ENCODE results near the gene KCNMA1. TPM values are rescaled to one million over a fixed set of nuclear protein-coding genes. Genes with fewer than 3 reads are reported as not detected.
"Not testable (repeated sequence)": the region's sequence is repeated elsewhere in the genome, so short reads cannot be mapped to it uniquely, and the experiment has no call there.

Gene KCNMA1
- total RNA-seq, 1 donor from 2014 or later = 20.6 TPM

DNA sequence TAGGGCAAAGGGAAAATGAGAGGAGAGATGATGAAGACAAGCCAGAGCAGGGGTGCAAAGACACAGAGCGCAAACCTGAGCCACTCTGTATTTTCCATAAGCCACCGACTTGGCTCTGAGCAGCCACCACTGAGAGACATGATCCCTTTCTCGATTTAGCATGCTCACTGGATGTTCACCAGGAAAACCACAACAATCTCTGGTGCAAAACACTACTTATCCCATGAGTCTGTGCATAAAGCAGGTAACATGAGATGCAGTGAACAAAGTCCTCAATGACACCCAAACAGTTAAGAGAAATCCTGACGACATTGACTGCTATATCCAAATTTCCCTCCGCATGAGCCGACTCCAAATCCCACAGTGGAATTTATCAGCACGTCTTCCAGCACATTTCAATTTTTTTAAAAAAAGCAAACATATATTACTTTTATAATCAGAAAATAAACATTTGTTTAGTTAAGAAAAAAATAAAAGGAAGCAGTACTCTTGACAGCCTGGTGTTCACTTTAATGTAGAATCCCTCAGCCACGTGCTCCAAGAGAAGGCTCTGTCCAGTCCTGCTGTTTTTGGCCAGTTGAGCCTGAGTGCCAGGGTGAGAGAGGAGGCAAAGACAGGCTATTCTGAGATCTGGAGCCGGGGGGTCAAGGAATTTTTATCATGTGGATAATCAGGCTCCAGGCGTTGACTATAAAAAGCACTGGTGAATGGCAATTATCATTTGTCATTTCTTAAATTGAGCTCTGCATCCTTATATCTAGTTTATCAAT is 238.4 kb downstream of the KCNMA1 start:
- DNase-seq (ENCODE audit: low spot score) = no peak

DNA sequence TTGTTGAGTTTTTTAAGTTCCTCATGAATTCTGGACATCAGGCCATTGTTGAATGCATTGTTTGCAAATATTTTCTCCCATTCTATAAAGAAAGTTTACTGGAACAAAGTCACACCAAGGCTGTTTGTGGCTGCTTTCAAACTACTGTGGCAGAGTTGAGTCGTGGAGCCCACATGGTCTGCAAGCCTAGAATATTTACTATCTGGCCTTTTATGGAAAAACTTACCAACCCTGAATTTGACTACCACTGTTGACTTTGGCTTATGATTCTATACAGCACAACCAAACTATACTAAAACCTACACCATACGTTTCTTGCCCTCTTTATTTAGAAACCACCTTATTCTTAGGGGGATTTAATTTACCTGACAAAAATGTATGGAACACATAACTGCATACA is 239.1 kb downstream of the KCNMA1 start:
- DNase-seq (ENCODE audit: low spot score) = no peak

DNA sequence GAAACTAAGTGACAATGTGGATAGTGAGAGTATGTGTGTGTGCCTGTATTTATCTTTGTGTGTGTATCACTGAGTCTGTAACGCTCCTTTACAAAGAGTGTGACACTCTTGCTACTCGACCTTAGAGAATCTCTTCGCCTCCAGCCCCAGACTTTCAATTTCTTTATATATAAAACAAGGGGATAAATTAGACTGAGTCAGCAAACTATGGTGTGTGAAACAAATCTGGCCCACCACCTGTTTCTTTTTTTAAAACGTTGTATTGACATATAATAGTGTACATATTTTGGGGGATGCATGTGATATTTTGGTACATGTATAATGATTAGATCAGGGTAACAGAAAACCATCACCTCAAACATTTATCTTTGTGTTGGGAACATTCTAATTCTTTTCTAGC is 240.5 kb downstream of the KCNMA1 start:
- DNase-seq (ENCODE audit: low spot score) = no peak

DNA sequence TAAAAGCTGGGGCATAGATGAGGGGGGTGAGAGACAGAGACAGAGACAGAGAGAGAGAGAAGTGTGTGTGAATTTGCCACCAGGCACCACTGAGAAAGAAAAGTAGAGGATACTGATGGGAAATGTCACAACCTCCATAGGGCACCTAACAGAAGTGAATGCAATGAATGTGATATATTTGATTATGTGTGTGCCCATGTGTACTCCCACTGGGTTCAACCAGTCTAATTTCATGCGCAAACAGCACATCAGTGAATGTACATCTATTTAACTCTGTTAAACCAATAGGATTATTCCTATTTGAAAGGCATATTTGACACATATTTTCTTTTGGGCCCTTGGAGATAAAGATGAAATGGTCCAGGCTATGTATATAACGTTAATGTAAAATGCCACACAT is 241.3 kb downstream of the KCNMA1 start:
- DNase-seq (ENCODE audit: low spot score) = no peak

DNA sequence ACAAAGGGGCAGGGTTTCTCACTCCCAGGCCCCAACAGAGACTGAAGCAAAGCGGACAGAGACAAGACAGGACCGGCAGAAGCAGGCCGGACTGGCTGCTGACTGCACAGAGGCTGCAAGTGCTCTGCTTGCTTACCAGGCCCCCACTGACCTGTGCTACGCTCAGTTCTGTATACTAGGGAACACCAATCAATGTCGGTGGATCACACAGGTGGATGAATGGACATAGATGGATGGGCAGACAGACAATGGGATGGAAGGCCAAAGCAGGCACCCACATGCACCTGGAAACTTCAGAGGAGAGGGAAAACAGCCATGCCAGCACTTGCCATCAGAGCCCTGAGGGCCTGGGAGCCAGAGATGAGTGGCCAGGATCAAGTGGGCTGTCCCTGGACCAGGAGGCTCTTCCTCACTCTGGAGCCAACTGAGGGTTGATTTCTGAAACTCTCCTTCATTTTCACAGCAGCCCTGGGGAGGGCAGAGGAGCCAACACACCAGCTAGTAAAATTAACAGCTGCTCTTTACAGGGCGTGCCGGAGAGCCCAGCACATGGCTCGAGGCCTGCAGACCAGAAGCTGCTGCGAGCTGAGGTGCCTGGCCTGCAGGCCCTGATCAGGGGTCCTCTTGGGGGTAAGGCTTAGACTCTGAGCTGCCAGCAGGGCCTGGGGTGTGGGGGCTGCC is 243.6 kb downstream of the KCNMA1 start:
- DNase-seq (ENCODE audit: low spot score) = no peak

DNA sequence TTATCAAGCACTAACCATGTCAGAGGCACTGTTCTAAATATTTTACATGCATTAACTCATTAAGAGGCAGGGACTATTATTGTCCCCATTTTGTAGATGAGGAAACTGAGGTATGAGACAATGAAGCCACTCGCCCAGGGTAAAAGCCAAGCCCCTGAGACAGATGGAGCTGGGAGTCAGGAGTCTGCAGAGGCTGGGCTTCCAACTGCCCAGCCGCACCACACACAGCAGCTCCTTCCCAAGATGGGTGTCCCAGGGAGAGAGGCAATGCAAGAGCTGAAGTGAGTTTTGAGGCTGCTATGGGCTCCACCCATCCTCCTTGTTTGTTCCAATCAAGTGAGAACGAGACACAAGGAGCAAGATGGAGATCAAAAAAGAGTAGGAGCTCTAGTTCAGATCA is 244.2 kb downstream of the KCNMA1 start:
- no peak for DNase-seq (ENCODE audit: low spot score)

DNA sequence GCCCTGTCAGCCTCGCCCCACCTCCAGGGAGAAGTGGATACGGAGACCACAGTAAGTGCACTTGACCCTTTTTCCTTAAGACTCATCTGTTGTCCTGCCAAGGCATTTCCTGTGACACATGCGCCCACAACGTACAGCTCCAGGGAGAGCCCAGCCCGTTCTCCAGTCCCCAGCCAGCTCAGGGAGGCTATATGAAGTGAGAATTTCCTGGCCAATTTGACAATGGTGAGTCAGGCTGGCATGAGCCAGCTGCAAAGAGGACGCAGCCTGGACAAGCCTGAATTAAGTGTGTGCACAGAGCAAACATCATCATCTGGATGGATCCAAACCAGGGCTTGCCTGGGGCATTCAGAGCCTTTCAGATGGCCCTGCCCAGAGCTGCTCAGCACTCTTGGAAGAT is 244.8 kb downstream of the KCNMA1 start:
- DNase-seq (ENCODE audit: low spot score) = no peak

DNA sequence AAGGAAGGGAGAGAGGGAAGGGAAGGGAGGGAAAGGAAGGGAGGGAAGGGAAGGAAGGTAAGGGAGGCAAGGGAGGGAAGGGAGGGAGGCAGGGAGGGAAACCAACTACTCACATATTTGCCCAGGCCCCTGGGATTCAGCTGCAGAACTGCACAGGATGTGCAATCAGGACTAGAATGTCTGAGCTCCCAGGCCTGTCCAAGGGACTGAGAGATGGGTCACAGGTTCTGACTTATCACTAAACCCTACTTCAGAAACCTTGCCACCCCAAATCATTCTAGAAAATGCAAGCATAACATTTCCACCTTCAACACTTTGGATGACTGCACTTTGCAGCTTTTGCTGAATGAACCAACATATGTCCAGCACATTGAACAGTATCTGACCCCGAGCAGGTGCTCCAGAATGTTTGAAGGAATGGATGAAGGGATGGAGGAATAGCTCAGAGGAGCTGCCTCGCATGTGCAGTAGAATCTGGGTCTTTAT is 245.3 kb downstream of the KCNMA1 start:
- no peak for DNase-seq (ENCODE audit: low spot score)

DNA sequence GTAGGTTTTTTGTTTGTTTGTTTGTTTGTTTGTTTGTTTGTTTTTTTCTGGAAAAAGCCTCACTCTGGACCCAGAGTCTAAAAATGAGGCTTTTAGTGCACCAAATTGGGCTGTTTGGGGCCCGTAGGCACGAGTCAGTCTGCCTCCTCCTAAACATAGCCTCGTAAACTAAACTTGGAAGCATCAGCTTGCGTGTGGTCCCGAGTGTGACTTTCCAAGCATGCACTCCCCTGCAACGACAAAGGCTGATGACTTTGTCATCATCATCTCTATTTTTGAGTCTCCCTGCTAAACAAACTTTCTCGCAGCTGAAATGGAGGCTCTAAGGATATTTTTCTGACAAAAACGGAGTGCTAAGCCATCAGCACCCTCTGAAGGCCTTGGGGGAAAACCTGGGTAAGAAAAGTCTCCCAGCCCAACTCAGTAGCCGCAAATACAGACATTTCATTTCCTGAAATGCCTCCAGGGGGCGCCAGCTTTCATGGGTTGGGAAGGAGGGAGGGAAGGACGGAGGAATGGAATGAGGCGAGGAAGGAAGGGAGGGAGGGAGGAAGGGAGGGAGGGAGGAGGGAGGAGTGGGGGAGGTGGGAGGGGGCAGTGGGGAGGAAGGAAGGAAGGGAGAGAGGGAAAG is 245.9 kb downstream of the KCNMA1 start:
- no peak for DNase-seq (ENCODE audit: low spot score)

DNA sequence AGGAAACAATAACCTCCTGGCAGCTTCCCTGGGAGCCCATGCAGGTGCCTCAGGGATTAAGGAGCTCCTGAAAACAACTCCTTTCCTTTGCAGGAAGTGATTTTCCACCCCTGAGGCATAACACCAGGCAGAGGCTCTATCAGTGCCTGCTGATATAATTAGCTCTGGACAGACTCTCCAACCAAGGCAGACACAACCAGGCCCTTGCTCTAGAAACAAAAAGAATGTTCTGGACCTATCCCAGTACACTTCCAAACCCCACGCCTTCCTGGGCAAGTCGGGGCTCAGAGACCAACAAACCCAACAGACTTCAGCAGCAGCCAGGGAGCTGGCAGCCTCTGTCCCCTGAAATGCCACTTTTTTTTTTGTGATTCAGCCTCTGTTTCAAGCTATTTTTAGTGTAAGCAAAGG is 247.1 kb downstream of the KCNMA1 start:
- DNase-seq (ENCODE audit: low spot score) = no peak

DNA sequence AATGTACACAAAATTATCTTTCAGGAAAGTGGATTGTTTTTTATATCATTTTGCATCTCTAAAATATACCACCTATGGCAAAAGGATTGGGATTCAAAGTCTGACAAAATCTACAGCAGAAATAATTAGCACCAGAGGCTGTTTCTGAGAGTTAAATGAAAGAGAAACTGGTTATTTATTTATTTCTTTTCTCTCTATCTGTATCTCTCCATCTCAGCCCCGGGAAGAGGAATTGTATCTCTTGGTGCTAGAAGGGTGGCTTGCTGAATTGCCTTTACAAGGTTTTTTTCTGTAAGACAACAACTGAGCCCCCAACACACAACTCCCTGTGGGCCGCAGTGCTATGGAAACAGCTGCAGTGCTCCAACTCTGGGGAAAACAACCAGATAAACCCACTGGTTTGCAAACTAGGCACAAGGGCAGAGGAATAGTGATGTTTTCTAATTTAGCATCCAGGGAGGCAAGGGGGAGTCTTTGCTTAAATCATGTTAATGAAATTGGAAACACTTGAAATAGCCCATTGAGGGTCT is 249.0 kb downstream of the KCNMA1 start:
- DNase-seq (ENCODE audit: low spot score) = no peak

DNA sequence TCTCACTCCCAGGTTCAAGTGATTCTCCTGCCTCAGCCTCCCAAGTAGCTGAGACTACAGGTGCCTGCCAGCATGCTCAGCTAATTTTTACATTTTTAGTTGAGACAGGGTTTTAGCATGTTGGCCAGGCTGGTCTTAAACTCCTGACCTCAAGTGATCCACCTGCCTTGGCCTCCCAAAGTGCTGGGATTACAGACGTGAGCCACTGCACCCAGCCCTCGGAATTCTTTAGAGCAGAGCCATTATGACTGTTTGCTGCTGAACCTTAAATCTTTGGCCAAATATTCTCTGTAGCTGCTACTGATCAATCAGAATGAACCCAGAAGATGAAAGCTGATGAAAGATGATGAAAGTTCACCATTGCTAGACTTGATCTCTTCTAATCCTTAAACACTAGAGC is 249.9 kb downstream of the KCNMA1 start:
- not testable (repeated sequence) for DNase-seq (ENCODE audit: low spot score)

DNA sequence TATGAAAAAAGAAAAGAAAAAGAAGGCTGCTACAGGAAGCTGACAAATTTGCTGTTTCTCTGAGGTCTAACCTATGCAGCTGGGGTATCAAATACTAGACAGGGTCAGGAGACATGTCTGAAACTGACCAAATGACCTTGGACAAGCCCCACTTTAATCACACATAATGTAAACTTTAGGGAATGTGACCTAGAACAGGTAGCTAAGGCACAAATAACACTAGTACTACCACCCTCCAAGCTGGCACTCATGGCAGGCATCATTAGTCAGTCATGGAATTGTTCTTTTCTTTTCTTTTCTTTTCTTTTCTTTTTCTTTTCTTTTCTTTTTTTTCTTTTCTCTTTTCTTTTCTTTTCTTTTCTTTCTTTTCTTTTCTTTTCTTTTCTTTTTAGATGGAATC is 250.4 kb downstream of the KCNMA1 start:
- DNase-seq (ENCODE audit: low spot score) = no peak

DNA sequence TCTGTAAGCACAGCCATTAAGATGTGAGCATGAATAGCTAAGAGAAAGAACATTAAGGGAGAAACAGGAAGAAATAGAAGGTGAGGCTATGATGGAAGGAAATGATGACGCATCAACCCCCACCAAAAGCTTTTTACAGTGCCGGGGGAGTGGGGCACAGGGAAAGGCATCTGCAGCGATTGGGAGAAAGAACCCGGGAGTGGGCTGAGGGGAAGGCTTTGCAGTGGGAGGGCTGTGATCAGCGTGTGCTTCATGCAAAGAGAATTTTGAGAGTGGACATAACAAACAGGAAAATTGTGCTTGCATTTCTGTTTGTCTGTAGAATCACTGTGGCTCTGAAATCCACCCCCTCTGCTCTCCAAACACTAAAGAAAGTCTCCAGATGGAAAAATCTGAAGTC is 250.8 kb downstream of the KCNMA1 start:
- no peak for DNase-seq (ENCODE audit: low spot score)

DNA sequence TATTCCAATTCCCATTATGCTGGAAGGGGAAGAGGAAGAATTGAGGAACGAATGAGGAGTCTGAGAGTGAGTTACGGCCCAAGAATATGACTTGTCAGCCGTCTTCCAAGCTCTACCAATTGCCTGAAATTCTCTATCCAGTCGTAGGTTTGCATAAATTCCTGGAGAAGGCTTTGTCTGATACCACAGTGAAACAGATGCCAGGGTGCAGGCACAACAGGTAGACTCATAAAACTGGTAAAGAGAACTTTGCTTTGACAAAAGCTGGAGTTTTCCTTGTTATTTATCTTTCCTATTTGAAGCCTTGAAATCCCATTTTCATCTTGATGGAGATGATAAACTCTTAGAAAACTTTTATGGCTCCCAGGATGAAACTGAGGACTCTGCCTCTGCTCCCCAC is 251.2 kb downstream of the KCNMA1 start:
- DNase-seq (ENCODE audit: low spot score) = no peak

DNA sequence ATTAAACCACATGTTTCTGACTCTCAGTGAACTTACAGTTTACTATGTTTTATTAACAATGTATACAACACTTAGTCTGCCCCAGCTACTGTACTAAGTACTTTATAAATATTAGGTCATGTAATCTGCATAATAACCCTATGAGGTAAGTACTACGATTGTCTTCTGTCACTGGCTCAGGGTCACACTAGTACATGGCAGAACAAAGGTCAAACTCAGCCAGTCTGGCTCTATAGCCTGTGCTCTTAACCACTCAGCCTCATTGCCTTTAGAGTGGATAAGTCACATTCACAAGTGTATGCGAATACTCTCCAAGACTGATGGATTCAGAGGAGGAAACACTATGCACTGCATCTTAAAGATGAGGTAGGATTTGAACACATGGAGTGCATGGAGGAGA is 252.3 kb downstream of the KCNMA1 start:
- no peak for DNase-seq (ENCODE audit: low spot score)

DNA sequence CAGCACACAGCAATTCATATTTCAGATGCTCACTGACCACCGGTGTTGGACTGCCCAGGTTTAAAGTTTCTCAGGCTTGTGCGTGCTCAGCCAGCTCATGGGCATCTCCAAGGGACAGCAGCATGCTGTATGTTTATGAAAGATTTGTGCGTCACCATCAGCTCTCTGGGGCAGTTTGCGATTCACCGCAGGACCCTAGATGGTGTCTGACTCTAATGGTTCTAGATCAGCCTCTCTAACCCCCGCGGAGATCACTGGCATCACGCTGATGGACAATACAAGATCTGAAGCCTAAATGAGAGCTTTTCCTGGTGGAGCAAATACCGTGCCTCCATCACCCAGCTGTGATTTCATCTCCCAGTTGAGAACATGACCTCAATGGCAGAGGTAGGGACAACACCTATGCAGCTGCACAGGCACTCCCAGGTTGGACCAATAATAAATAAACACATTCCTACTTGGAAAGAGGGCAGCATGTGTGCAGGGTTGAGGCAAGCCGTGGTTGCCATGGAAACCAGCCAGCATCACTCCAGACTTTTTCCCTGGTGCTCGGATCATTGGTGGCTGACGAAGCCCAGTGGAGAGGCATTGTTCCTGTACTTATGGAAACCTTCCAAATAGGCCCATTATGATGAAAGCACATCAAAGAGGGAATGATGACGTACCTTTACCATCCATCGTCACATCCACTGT is 253.6 kb downstream of the KCNMA1 start:
- no peak for DNase-seq (ENCODE audit: low spot score)

DNA sequence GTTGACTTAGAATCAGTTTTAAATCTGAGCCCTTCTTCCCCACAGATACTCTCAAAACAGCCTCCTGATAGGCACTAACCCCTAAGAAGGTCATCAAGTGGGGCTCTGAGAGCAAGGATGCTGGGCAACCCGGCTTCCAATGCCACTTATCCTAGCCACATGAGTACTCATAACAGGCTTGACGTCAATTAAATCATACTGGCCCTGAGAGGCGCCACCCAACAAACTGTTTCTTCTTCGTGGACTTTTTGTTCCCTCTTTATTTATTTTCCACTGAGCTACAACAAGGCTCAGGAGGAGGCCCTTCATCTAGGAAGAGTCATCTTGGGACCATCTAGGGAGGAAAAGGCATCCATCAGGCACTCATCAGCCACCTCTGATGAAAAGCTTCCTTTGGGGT is 255.9 kb downstream of the KCNMA1 start:
- DNase-seq (ENCODE audit: low spot score) = no peak

DNA sequence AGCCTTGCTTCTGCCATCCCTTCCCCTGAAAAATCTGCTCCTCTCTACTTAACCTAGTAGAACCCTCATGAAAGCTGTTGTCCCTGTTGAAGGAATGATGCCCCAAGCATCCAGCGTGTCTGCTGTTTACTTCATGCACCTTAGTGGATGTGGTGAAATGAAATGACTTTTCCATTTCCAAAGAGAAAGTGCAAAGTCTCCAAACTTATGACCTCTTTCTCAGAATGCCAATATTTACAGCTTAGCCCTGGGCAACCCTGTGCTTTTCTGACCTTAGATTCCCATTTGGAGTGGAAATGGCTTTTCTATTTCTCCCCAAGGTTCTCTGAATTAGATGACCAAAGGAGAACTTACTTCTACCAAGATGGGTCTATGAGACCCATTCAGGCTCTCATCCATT is 256.9 kb downstream of the KCNMA1 start:
- DNase-seq (ENCODE audit: low spot score) = no peak

DNA sequence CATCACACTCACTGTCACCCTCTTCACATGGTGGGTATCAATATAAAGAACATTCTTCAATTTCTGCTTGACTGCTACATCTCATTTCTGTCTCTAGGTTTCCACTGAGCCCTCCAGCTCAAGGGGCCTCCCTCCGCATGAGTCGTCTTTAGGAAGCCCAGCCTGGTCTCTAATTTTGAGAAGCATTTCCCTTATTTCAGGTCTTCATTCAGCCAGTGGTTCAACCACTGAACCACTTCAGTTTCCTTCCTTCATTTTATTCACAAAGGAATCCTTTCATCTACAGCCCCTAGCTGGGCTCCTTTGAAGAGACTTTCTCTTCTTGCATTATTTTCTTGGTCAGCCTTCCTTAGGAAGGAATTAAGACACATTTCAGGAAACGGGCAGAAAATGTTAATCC is 257.4 kb downstream of the KCNMA1 start:
- no peak for DNase-seq (ENCODE audit: low spot score)

Data from mesenteric fat pad (tissue), 1 donor.